ENCODE measurements around the gene CACNB4.

Gene CACNB4

DNA sequence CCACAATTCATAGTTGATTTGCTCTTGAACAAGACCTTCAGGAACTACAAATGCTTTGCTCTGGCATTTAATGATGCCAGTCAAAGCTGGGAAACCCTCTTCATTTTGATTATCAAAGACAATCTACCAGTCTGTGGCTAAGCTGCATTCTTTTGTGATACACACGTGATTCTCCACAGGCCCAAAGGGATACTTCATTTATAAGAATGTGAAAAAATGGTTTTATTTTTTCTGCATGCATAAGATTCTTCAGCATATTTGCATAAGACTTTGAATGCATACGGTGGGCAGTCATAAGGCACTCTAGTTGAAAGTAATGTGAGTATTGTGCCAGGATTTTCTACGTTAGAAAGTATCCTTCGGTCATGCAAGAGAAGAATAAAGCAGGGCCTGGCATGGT, 237.7 kb downstream of the CACNB4 start:
- H3K4me3 ChIP-seq (replicated peaks; ENCODE audit: insufficient read depth, low read length) = no peak overlapping the region
- DNase-seq (ENCODE audit: low read depth in 1 of 2, low spot score in 1 of 2) = no peak
- TF ChIP-seq POLR2AphosphoS5 (IDR thresholded peaks at IDR 0.05; ENCODE audit: low read depth) = no peak
- TF ChIP-seq CTCF (IDR thresholded peaks at IDR 0.05; ENCODE audit: insufficient read depth, low read length) = no peak
- TF ChIP-seq SPI1 (IDR thresholded peaks at IDR 0.05; ENCODE audit: borderline replicate concordance, low read depth) = no peak
- TF ChIP-seq, protein P1, sequence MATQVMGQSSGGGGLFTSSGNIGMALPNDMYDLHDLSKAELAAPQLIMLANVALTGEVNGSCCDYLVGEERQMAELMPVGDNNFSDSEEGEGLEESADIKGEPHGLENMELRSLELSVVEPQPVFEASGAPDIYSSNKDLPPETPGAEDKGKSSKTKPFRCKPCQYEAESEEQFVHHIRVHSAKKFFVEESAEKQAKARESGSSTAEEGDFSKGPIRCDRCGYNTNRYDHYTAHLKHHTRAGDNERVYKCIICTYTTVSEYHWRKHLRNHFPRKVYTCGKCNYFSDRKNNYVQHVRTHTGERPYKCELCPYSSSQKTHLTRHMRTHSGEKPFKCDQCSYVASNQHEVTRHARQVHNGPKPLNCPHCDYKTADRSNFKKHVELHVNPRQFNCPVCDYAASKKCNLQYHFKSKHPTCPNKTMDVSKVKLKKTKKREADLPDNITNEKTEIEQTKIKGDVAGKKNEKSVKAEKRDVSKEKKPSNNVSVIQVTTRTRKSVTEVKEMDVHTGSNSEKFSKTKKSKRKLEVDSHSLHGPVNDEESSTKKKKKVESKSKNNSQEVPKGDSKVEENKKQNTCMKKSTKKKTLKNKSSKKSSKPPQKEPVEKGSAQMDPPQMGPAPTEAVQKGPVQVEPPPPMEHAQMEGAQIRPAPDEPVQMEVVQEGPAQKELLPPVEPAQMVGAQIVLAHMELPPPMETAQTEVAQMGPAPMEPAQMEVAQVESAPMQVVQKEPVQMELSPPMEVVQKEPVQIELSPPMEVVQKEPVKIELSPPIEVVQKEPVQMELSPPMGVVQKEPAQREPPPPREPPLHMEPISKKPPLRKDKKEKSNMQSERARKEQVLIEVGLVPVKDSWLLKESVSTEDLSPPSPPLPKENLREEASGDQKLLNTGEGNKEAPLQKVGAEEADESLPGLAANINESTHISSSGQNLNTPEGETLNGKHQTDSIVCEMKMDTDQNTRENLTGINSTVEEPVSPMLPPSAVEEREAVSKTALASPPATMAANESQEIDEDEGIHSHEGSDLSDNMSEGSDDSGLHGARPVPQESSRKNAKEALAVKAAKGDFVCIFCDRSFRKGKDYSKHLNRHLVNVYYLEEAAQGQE (IDR thresholded peaks at IDR 0.05; ENCODE audit: insufficient replicate concordance, low read depth) = no peak
- no peaks in the 10 kb centered on the region for H3K27me3 ChIP-seq (ENCODE audit: insufficient read depth, poor library complexity, severe bottlenecking)
- no peak overlapping the region for H3K27ac ChIP-seq (replicated peaks)

GRCh38 chr2:151860613-151861146, 238.2 kb downstream of the CACNB4 start:
- no peaks in the 10 kb centered on the region for H3K27me3 ChIP-seq (ENCODE audit: insufficient read depth, poor library complexity, severe bottlenecking)
- DNase-seq (ENCODE audit: low read depth in 1 of 2, low spot score in 1 of 2) = no peak

DNA sequence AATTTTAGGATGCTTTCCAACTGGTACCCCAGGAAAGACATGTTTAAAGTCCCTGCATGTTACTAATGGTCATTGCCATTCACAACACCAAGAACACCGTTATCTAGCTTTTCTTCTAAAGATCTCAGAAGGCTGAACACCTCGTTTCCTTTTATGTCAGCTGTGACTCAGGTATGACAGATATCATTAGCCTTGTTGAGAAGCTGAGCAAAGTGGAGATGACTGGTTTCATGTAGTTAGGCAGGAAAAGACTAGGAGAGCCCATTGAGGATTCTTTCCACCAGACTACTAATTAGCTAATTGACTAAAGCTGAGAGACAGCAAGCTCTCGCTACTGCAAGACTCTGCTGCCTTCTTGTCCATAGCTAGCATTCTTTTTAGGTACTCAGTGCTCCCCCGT, 238.6 kb downstream of the CACNB4 start:
- no peak overlapping the region for H3K27ac ChIP-seq (replicated peaks)
- no peak for DNase-seq (ENCODE audit: low read depth in 1 of 2, low spot score in 1 of 2)
- H3K4me3 ChIP-seq (replicated peaks; ENCODE audit: insufficient read depth, low read length) = no peak overlapping the region
- TF ChIP-seq POLR2AphosphoS5 (IDR thresholded peaks at IDR 0.05; ENCODE audit: low read depth) (no peak), GABPA (IDR thresholded peaks at IDR 0.05; ENCODE audit: low read depth) (no peak), SPI1 (IDR thresholded peaks at IDR 0.05; ENCODE audit: borderline replicate concordance, low read depth) (no peak), CTCF (IDR thresholded peaks at IDR 0.05; ENCODE audit: insufficient read depth, low read length) (no peak)
- TF ChIP-seq, protein P1 (IDR thresholded peaks at IDR 0.05; ENCODE audit: insufficient replicate concordance, low read depth) = no peak
- H3K27me3 ChIP-seq (ENCODE audit: insufficient read depth, poor library complexity, severe bottlenecking) = no peaks in the 10 kb centered on the region

More at GRCh38 chr2:151860613-151861146, 238.2 kb downstream of the CACNB4 start:
- no peak overlapping the region for H3K27ac ChIP-seq (replicated peaks)
- no peak overlapping the region for H3K4me3 ChIP-seq (replicated peaks; ENCODE audit: insufficient read depth, low read length)
- TF ChIP-seq POLR2AphosphoS5 (IDR thresholded peaks at IDR 0.05; ENCODE audit: low read depth) (no peak), CTCF (IDR thresholded peaks at IDR 0.05; ENCODE audit: insufficient read depth, low read length) (no peak), SPI1 (IDR thresholded peaks at IDR 0.05; ENCODE audit: borderline replicate concordance, low read depth) (no peak), GABPA (IDR thresholded peaks at IDR 0.05; ENCODE audit: low read depth) (no peak)
- TF ChIP-seq, protein P1 (IDR thresholded peaks at IDR 0.05; ENCODE audit: insufficient replicate concordance, low read depth) = no peak
